NCI-H510A treated with DMSO at 0.1 percent for 48 hours (cell line): ENCODE data around the gene LIMCH1.

ENCODE experiments used
- DNase-seq: peaks from one replicate; lab custom pipeline; 2025; lab: John Stamatoyannopoulos, UW

The LIMCH1 gene

GRCh38 chr4:41528512-41529205 is 9.3 kb upstream of the LIMCH1 start:
- DNase-seq: no peak

GRCh38 chr4:41530741-41531140 is 7.2 kb upstream of the LIMCH1 start:
- DNase-seq: no peak

GRCh38 chr4:41532336-41532735 is 5.6 kb upstream of the LIMCH1 start:
- DNase-seq: no peak

- no peak for DNase-seq
These were observed 5.1 kb upstream of the LIMCH1 start for GRCh38 chr4:41532882-41533281.

GRCh38 chr4:41533680-41534079 is 4.3 kb upstream of the LIMCH1 start:
- no peak for DNase-seq

- no peak for DNase-seq
These were observed 3.6 kb upstream of the LIMCH1 start for GRCh38 chr4:41534404-41534803.

GRCh38 chr4:41535911-41536371 is 2.0 kb upstream of the LIMCH1 start:
- DNase-seq: no peak

- DNase-seq: no peak
These were observed 566 bp upstream of the LIMCH1 start for GRCh38 chr4:41537292-41537890.

- DNase-seq: no peak
These were observed 1.0 kb downstream of the LIMCH1 start for GRCh38 chr4:41538887-41539498.

- no peak for DNase-seq
These were observed 1.8 kb downstream of the LIMCH1 start for GRCh38 chr4:41539711-41540110.

GRCh38 chr4:41540687-41541086 is 2.7 kb downstream of the LIMCH1 start:
- no peak for DNase-seq

GRCh38 chr4:41541687-41542094 is 3.7 kb downstream of the LIMCH1 start:
- no peak for DNase-seq

GRCh38 chr4:41542526-41543275 is 4.7 kb downstream of the LIMCH1 start:
- no peak for DNase-seq

- DNase-seq: no peak
These were observed 7.3 kb downstream of the LIMCH1 start for GRCh38 chr4:41545238-41545637.

- DNase-seq: no peak
These were observed 8.7 kb downstream of the LIMCH1 start for GRCh38 chr4:41546638-41547037.

- DNase-seq: no peak
These were observed 10.4 kb downstream of the LIMCH1 start for GRCh38 chr4:41548305-41548880.

- DNase-seq: no peak
These were observed 11.5 kb downstream of the LIMCH1 start for GRCh38 chr4:41549478-41549877.

- no peak for DNase-seq
These were observed 12.4 kb downstream of the LIMCH1 start for GRCh38 chr4:41550308-41550707.

- no peak for DNase-seq
These were observed 13.6 kb downstream of the LIMCH1 start for GRCh38 chr4:41551536-41551935.

- DNase-seq: no peak
These were observed 16.9 kb downstream of the LIMCH1 start for GRCh38 chr4:41554905-41555304.

- DNase-seq: no peak
These were observed 18.6 kb downstream of the LIMCH1 start for GRCh38 chr4:41556526-41556925.

GRCh38 chr4:41559940-41560516 is 22.1 kb downstream of the LIMCH1 start:
- DNase-seq: no peak
